Spleen (tissue), 11 donors: ENCODE results near the gene LCE3B. TPM values are rescaled to one million over a fixed set of nuclear protein-coding genes. Genes with fewer than 3 reads are reported as not detected.

ENCODE experiments used
- DNase-seq: peaks from one replicate; pipeline ENCODE4 v3.0.0-alpha.2; 2020
- H3K27ac ChIP-seq, 8 donors: fragments of 200-600 bp; sonication (generic) in 7 of 8; 1 replicate in 4 of 8; 2 replicates in 4 of 8; pipeline versions ENCODE4 v1.5.0 to v1.8.0; 2016 to 2021; ENCODE audit warnings: inconsistent platforms in 4 of 8, mild to moderate bottlenecking in 4 of 8, moderate library complexity in 1 of 8
- H3K27me3 ChIP-seq, 7 donors: fragments of 200-600 bp; sonication (generic) in 6 of 7; replicated peaks in 1 of 7; 1 replicate in 4 of 7; 2 replicates in 3 of 7; pipeline versions ENCODE4 v1.5.0 to v1.8.0; 2016 to 2021; ENCODE audit warnings: inconsistent platforms in 3 of 7, mild to moderate bottlenecking in 1 of 7
- H3K36me3 ChIP-seq, 6 donors: fragments of 200-600 bp; sonication (generic) in 5 of 6; 1 replicate in 4 of 6; 2 replicates in 2 of 6; pipeline versions ENCODE4 v1.5.0 to v1.8.0; 2016 to 2021; ENCODE audit warnings: inconsistent platforms in 2 of 6
- H3K4me1 ChIP-seq, 6 donors: fragments of 200-600 bp; sonication (generic) in 5 of 6; 1 replicate in 3 of 6; 2 replicates in 3 of 6; pipeline versions ENCODE4 v1.5.0 to v1.8.0; 2016 to 2021; ENCODE audit warnings: inconsistent platforms in 3 of 6
- H3K4me3 ChIP-seq, 8 donors: fragments of 200-600 bp; sonication (generic) in 7 of 8; 1 replicate in 4 of 8; 2 replicates in 4 of 8; pipeline versions ENCODE4 v1.5.0 to v1.8.0; 2016 to 2021; ENCODE audit warnings: inconsistent platforms in 4 of 8, mild to moderate bottlenecking in 4 of 8, moderate library complexity in 2 of 8
- H3K9me3 ChIP-seq, 8 donors: fragments of 200-600 bp; sonication (generic) in 7 of 8; 1 replicate in 4 of 8; 2 replicates in 4 of 8; pipeline versions ENCODE4 v1.5.0 to v1.8.0; 2016 to 2021; ENCODE audit warnings: inconsistent platforms in 4 of 8
- CTCF ChIP-seq, 11 experiments: fragments of 200-600 bp in 7 of 11; fragments of 450-650 bp in 4 of 11; sonication (generic) in 4 of 11; IDR thresholded peaks in 8 of 11; conservative IDR thresholded peaks in 3 of 11; 1 replicate in 7 of 11; 2 replicates in 4 of 11; pipeline versions ENCODE4 v1.4.0 to v1.8.0; 2016 to 2021; ENCODE audit warnings: antibody characterized with exemption in 11 of 11, inconsistent platforms in 4 of 11, mild to moderate bottlenecking in 1 of 11
- POLR2A ChIP-seq, 3 donors: fragments of 450-650 bp; IDR thresholded peaks; one replicate each; pipeline ENCODE4 v1.5.1; 2017; ENCODE audit warnings: antibody characterized with exemption in 3 of 3, mild to moderate bottlenecking in 1 of 3
- POLR2AphosphoS5 ChIP-seq, 3 donors: sonication (generic); formaldehyde crosslinking; IDR thresholded peaks; one replicate each; pipeline ENCODE4 v1.5.1; 2017; ENCODE audit warnings: antibody characterized with exemption in 3 of 3
- WGBS, 5 donors: extraction: QIAGEN DNeasy Blood & Tissue Kit in 3 of 5; methylation state at CpG; one replicate each; pipeline versions ENCODE4 v1.1.5 to v1.1.7; 2013 to 2018; 5-methylcytosine and 5-hydroxymethylcytosine counted together
- intact Hi-C: fragments of 100-400 bp; cut with DNase I; formaldehyde crosslinking; loops from one replicate; pipeline ENCODE4 v1.15.0; 2023; ENCODE audit warnings: low total_unique reads
- polyA plus RNA-seq, 3 donors: library from polyadenylated mRNA; stranded (reverse); fragments of 200-250 nt; gene quantifications; one replicate each; pipeline ENCODE4 v1.2.1, GENCODE V29; 2013
- total RNA-seq, 7 donors: library from RNA; depleted of rRNA in 3 of 7; stranded (reverse); fragments of >200 nt in 3 of 7; fragmentation: NEBNext Ultra II Directional in 4 of 7; extraction: Animal tissue kit (Norgen Biotek cat#: 25700) in 4 of 7; gene quantifications; one replicate each; pipeline versions ENCODE4 v1.1.0 to v1.2.1, GENCODE V29; 2016 to 2021
- donor health status: healthy with polysubstance abuse.
- donor health status: DM: no; HTN: no; CAD: no; lungs with moderate emphysema.
- donor health status: DM: no; HTN: no; CAD: no.
- donor health status: Bipolar disorder and iron deficiency.
- donor health status: healthy.
- donor health status: DM: no; HTN: no; CAD: no.
- donor health status: DM: yes; HTN: yes; CAD: no.

Gene LCE3B
- total and polyA plus RNA-seq, 10 donors = not detected

GRCh38 chr1:152643945-152644344, 30.3 kb downstream of the LCE3B start:
- Histone ChIP-seq H3K4me1 (no peaks in the 10 kb centered on the region), H3K27ac (no peak overlapping the region), H3K36me3 (no peaks in the 10 kb centered on the region), H3K9me3 (peaks cover 0 to 7% (median 3%) of the 10 kb centered on the region in 8 donors), H3K4me3 (no peak overlapping the region), H3K27me3 (peaks cover 0 to 21% (median 0%) of the 10 kb centered on the region in 7 donors)
- TF ChIP-seq POLR2A (IDR thresholded peaks at IDR 0.05) = no peak
- TF ChIP-seq POLR2AphosphoS5 (IDR thresholded peaks at IDR 0.05) = no peak
- TF ChIP-seq CTCF (IDR thresholded peaks at IDR 0.05 in 8 of 11, conservative IDR thresholded peaks at IDR 0.05 in 3 of 11) = no peak
- DNase-seq = no peak
- 54 to 74% (median 58%) methylated on average over 3 of the region's 3 CpGs for WGBS, 5 donors
- intact Hi-C loops = no loop called here

GRCh38 chr1:152645146-152645545, 31.5 kb downstream of the LCE3B start:
- no peak overlapping the region for H3K27ac ChIP-seq
- DNase-seq = no peak
- 40 to 73% (median 51%) methylated on average over 3 of the region's 3 CpGs for whole genome bisulfite sequencing, 5 donors
- no peaks in the 10 kb centered on the region for H3K36me3 ChIP-seq
- no peak overlapping the region for H3K4me3 ChIP-seq
- intact Hi-C loops = no loop called here
- no peaks in the 10 kb centered on the region for H3K9me3 ChIP-seq
- TF ChIP-seq POLR2A (IDR thresholded peaks at IDR 0.05) (no peak), CTCF (IDR thresholded peaks at IDR 0.05 in 8 of 11, conservative IDR thresholded peaks at IDR 0.05 in 3 of 11) (no peak), POLR2AphosphoS5 (IDR thresholded peaks at IDR 0.05) (no peak)
- H3K4me1 ChIP-seq = no peaks in the 10 kb centered on the region
- H3K27me3 ChIP-seq = peaks cover 0 to 27% (median 0%) of the 10 kb centered on the region in 7 donors

GRCh38 chr1:152646656-152647055, 33.0 kb downstream of the LCE3B start:
- Histone ChIP-seq H3K4me1 (no peaks in the 10 kb centered on the region), H3K36me3 (no peaks in the 10 kb centered on the region), H3K27me3 (peaks cover 0 to 30% (median 0%) of the 10 kb centered on the region in 7 donors), H3K27ac (no peak overlapping the region), H3K4me3 (no peak overlapping the region), H3K9me3 (no peaks in the 10 kb centered on the region)
- intact Hi-C loops = no loop called here
- no peak for DNase-seq
- TF ChIP-seq POLR2A (IDR thresholded peaks at IDR 0.05) (no peak), POLR2AphosphoS5 (IDR thresholded peaks at IDR 0.05) (no peak), CTCF (IDR thresholded peaks at IDR 0.05 in 8 of 11, conservative IDR thresholded peaks at IDR 0.05 in 3 of 11) (no peak)

GRCh38 chr1:152654110-152654509, 40.5 kb downstream of the LCE3B start:
- Histone ChIP-seq H3K36me3 (no peaks in the 10 kb centered on the region), H3K4me3 (no peak overlapping the region), H3K4me1 (no peaks in the 10 kb centered on the region), H3K27ac (no peak overlapping the region), H3K9me3 (no peaks in the 10 kb centered on the region), H3K27me3 (peaks cover 0 to 9% (median 0%) of the 10 kb centered on the region in 7 donors)
- intact Hi-C loops = no loop called here
- 28 to 32% (median 30%) methylated on average over 10 of the region's 10 CpGs for WGBS, 5 donors
- peak in 8 of 11 experiments; percentile 14 to 61 (median 52) for TF ChIP-seq CTCF (IDR thresholded peaks at IDR 0.05 in 8 of 11, conservative IDR thresholded peaks at IDR 0.05 in 3 of 11)
- TF ChIP-seq POLR2A (IDR thresholded peaks at IDR 0.05) = no peak
- DNase-seq = no peak
